Measurements from ENCODE around the gene PNMA6E. TPM values are rescaled to one million over a fixed set of nuclear protein-coding genes. Genes with fewer than 3 reads are reported as not detected.

PNMA6E gene
- total and polyA plus RNA-seq, 2 of the 13 experiments (the other 11 are each of a cell fraction or from before 2014, with no cell fraction given): not detected

DNA sequence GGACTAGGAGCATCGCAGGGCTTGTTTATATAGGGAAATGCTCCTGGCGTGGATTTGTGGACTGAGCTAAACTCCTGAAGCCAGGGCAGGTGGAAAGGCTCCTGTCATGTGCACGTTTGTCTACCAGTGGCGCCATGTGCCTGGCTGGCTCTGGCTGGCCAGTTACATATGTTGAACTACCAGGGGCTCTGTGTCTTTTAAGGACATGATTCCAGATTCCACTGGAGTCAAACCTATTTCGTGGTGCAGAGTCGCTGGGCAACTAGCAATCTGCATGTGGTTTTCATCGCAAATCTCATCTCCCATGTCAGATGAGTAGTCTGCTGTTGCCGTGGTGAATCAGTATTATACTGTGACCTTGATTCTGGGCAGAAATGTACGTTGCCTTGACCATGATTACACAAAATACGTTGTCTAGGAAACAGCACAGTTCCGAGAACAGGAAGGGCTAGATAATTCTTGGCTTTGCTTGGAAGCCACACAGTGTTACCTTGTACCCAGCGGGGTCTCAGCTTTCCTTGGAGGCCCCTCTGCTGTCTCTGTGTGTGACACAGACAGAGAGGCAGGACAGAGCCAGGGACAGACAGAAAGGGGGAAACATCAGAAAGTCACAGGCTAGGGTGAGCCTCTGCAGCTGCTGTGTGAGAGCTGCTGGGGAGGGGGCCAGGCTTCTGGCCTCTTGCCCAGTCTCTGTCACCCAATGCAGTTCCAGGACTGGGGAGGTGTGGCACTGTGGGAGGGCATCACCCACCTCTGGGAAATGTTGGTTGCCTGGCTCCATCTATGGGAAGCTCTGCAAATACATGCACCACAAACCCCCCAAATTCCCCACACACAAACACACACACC is 19.2 kb downstream of the PNMA6E start (continued):
- TF ChIP-seq ZIK1 (CRISPR knock-in tag; IDR thresholded peaks at IDR 0.05; ENCODE audit: borderline replicate concordance, low read depth) (no peak), NPAS2 (CRISPR knock-in tag; IDR thresholded peaks at IDR 0.05; ENCODE audit: borderline replicate concordance) (no peak), TBX3 (IDR thresholded peaks at IDR 0.05; ENCODE audit: borderline replicate concordance) (no peak), HIVEP1 (CRISPR knock-in tag; IDR thresholded peaks at IDR 0.05) (no peak), ELF3 (CRISPR knock-in tag; IDR thresholded peaks at IDR 0.05) (0 out of 2 replicates have a peak, but pooled peaks have one; percentile 20), RFX1 (IDR thresholded peaks at IDR 0.05) (peak; percentile 78)
- TF ChIP-seq, protein P1, sequence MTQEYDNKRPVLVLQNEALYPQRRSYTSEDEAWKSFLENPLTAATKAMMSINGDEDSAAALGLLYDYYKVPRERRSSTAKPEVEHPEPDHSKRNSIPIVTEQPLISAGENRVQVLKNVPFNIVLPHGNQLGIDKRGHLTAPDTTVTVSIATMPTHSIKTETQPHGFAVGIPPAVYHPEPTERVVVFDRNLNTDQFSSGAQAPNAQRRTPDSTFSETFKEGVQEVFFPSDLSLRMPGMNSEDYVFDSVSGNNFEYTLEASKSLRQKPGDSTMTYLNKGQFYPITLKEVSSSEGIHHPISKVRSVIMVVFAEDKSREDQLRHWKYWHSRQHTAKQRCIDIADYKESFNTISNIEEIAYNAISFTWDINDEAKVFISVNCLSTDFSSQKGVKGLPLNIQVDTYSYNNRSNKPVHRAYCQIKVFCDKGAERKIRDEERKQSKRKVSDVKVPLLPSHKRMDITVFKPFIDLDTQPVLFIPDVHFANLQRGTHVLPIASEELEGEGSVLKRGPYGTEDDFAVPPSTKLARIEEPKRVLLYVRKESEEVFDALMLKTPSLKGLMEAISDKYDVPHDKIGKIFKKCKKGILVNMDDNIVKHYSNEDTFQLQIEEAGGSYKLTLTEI (CRISPR knock-in tag; conservative IDR thresholded peaks at IDR 0.05): no peak

DNA sequence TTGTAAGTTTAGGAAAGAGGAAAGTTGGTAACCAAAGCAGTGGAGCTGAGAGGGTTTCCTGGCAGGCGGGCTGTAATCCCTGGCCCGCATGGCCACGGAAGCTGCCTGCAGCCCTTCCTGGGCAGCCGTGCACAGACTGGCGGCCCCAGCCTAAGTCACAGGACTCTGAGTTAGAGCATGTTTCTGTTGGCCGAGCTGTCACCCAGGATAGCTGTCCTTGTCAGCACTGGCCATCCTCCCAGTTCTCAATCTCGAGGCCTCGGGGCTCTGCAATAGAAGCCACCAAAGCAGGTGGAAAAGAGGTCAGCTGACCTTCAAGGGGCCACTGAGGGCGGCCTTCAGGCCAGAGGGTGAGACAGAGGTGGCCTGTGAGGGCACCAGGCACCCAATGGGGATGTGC is 20.5 kb downstream of the PNMA6E start:
- DNase-seq (ENCODE audit: low spot score): no peak

More for the DNA sequence above, 20.5 kb downstream of the PNMA6E start:
- ChIA-PET CTCF (ENCODE audit: low intra/inter-chr PET ratio, low total read pairs) (no interaction called here), POLR2A (no interaction called here)
- TF ChIP-seq CBX5 (CRISPR knock-in tag; IDR thresholded peaks at IDR 0.05; ENCODE audit: borderline replicate concordance) (no peak), KDM6A (CRISPR knock-in tag; IDR thresholded peaks at IDR 0.05; ENCODE audit: low read depth) (no peak), HMG20B (CRISPR knock-in tag; conservative IDR thresholded peaks at IDR 0.05) (no peak), RCOR2 (CRISPR knock-in tag; IDR thresholded peaks at IDR 0.05) (no peak)
- TF ChIP-seq, protein P2, sequence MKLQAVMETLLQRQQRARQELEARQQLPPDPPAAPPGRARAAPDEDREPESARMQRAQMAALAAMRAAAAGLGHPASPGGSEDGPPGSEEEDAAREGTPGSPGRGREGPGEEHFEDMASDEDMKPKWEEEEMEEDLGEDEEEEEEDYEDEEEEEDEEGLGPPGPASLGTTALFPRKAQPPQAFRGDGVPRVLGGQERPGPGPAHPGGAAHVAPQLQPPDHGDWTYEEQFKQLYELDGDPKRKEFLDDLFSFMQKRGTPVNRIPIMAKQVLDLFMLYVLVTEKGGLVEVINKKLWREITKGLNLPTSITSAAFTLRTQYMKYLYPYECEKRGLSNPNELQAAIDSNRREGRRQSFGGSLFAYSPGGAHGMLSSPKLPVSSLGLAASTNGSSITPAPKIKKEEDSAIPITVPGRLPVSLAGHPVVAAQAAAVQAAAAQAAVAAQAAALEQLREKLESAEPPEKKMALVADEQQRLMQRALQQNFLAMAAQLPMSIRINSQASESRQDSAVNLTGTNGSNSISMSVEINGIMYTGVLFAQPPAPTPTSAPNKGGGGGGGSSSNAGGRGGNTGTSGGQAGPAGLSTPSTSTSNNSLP (IDR thresholded peaks at IDR 0.05; ENCODE audit: low read depth, low read length): no peak
- TF ChIP-seq, protein P3, sequence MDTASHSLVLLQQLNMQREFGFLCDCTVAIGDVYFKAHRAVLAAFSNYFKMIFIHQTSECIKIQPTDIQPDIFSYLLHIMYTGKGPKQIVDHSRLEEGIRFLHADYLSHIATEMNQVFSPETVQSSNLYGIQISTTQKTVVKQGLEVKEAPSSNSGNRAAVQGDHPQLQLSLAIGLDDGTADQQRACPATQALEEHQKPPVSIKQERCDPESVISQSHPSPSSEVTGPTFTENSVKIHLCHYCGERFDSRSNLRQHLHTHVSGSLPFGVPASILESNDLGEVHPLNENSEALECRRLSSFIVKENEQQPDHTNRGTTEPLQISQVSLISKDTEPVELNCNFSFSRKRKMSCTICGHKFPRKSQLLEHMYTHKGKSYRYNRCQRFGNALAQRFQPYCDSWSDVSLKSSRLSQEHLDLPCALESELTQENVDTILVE (CRISPR knock-in tag; IDR thresholded peaks at IDR 0.05): no peak
- no peaks in the 10 kb centered on the region for H3K79me2 ChIP-seq (ENCODE audit: insufficient read depth, low read length)
- no peak overlapping the region for H3K9ac ChIP-seq (ENCODE audit: insufficient read depth, low read depth, low read length)
- H2AFZ ChIP-seq (ENCODE audit: low read length): no peak overlapping the region
- FAIRE-seq: no peak
- H3K9me3 ChIP-seq (ENCODE audit: low read length): no peaks in the 10 kb centered on the region
- no peaks in the 10 kb centered on the region for H3K36me3 ChIP-seq (replicated peaks in 1 of 2; ENCODE audit: control insufficient read depth in 1 of 2, insufficient read depth in 2 of 2, low read length in 2 of 2)
- no peak overlapping the region for H3K27ac ChIP-seq (ENCODE audit: extremely low read length, insufficient read depth, low read length)
- no peak overlapping the region for H3K4me2 ChIP-seq (ENCODE audit: low read depth, low read length)
- in situ Hi-C loops (cut with HindIII; ENCODE audit: extremely low pct_ligation_motif_present, low pct_unique_long_range_greater_than_20kb): no loop called here
- H4K20me1 ChIP-seq (ENCODE audit: insufficient read depth, low read length): no peaks in the 10 kb centered on the region
- BruUV-seq (replicated peaks): no TSS peak
- no peak; the same call in 2 of the 3 replicates for ATAC-seq
- no CpG with 5 or more reads among the region's 9 CpGs for WGBS (ENCODE audit: low lambda C conversion rate)
- H3K27me3 ChIP-seq (ENCODE audit: control insufficient read depth in 1 of 2, insufficient read depth in 2 of 2, low read length in 2 of 2): peaks cover 0 to 6% of the 10 kb centered on the region in 2 experiments; a peak in 1 of 5 replicates
- peaks cover 19% of the 10 kb centered on the region for H3K4me1 ChIP-seq (ENCODE audit: insufficient read depth, low read length)
- intact Hi-C loops (cut with micrococcal nuclease; ENCODE audit: unreplicated experiment): no loop called here
- no peak overlapping the region for H3K4me3 ChIP-seq (replicated peaks in 1 of 3; ENCODE audit: insufficient read depth in 1 of 3, low read depth in 2 of 3, low read length in 3 of 3)

Measured in HepG2 (cell line).